ENCODE measurements around the gene FCRL3.

DNA sequence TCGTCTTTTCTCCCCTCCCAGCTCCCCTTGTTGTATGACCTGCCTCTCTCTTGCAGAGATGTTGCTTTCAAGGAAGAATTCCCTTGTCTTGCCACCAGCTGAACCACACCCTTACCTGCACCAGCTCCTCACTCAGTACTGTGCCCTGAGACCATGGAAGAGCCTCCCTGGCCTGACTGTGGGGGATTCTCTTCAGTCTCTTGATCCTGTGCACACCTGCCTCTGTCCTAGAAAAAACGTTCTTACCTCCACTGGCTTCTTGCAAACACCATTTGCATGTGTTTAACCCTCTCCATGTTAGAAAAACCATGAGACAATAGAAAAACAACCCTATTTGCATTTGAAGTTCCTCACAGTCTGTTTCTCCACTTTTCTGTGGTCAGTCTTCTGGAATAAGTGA is 59.4 kb downstream of the FCRL3 start:
- TF ChIP-seq EZH2 (conservative IDR thresholded peaks at IDR 0.05; ENCODE audit: low read depth, low read length) (no peak), MEIS1 (CRISPR knock-in tag; IDR thresholded peaks at IDR 0.05; ENCODE audit: borderline replicate concordance) (no peak), NFRKB (IDR thresholded peaks at IDR 0.05) (no peak), SMARCC2 (IDR thresholded peaks at IDR 0.05) (no peak)
- TF ChIP-seq, protein P1, sequence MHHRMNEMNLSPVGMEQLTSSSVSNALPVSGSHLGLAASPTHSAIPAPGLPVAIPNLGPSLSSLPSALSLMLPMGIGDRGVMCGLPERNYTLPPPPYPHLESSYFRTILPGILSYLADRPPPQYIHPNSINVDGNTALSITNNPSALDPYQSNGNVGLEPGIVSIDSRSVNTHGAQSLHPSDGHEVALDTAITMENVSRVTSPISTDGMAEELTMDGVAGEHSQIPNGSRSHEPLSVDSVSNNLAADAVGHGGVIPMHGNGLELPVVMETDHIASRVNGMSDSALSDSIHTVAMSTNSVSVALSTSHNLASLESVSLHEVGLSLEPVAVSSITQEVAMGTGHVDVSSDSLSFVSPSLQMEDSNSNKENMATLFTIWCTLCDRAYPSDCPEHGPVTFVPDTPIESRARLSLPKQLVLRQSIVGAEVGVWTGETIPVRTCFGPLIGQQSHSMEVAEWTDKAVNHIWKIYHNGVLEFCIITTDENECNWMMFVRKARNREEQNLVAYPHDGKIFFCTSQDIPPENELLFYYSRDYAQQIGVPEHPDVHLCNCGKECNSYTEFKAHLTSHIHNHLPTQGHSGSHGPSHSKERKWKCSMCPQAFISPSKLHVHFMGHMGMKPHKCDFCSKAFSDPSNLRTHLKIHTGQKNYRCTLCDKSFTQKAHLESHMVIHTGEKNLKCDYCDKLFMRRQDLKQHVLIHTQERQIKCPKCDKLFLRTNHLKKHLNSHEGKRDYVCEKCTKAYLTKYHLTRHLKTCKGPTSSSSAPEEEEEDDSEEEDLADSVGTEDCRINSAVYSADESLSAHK (CRISPR knock-in tag; IDR thresholded peaks at IDR 0.05; ENCODE audit: borderline replicate concordance): no peak
- TF ChIP-seq, protein P2, sequence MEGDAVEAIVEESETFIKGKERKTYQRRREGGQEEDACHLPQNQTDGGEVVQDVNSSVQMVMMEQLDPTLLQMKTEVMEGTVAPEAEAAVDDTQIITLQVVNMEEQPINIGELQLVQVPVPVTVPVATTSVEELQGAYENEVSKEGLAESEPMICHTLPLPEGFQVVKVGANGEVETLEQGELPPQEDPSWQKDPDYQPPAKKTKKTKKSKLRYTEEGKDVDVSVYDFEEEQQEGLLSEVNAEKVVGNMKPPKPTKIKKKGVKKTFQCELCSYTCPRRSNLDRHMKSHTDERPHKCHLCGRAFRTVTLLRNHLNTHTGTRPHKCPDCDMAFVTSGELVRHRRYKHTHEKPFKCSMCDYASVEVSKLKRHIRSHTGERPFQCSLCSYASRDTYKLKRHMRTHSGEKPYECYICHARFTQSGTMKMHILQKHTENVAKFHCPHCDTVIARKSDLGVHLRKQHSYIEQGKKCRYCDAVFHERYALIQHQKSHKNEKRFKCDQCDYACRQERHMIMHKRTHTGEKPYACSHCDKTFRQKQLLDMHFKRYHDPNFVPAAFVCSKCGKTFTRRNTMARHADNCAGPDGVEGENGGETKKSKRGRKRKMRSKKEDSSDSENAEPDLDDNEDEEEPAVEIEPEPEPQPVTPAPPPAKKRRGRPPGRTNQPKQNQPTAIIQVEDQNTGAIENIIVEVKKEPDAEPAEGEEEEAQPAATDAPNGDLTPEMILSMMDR (CRISPR knock-in tag; IDR thresholded peaks at IDR 0.05): no peak

All from HepG2 (cell line).